ENCODE measurements around the gene PDE11A.

GRCh38 chr2:177575358-177575757, 497.2 kb downstream of the PDE11A start:
- no peak for TF ChIP-seq CTCF (IDR thresholded peaks at IDR 0.05 in 8 of 11, conservative IDR thresholded peaks at IDR 0.05 in 3 of 11)
- TF ChIP-seq POLR2A (IDR thresholded peaks at IDR 0.05), result no peak
- TF ChIP-seq POLR2AphosphoS5 (IDR thresholded peaks at IDR 0.05), result no peak
